Mucosa of descending colon (tissue), 3 donors: ENCODE results near the gene SPAG16. TPM values are rescaled to one million over a fixed set of nuclear protein-coding genes. Genes with fewer than 3 reads are reported as not detected.
"Not testable (repeated sequence)": the region's sequence is repeated elsewhere in the genome, so short reads cannot be mapped to it uniquely, and the experiment has no call there.

Experiments
- ATAC-seq: fragments of 200-7000 bp; cut with Tn5 transposase; one replicate; pipeline ENCODE4 v1.9.1; 2020; ENCODE audit warnings: mild to moderate bottlenecking, moderate library complexity
- DNase-seq, 3 donors: peaks; one replicate each; pipeline ENCODE4 v3.0.0-alpha.2; 2020
- H3K36me3 ChIP-seq: fragments of 200-600 bp; one replicate; pipeline ENCODE4 v1.8.0; 2021; ENCODE audit warnings: low read depth, mild to moderate bottlenecking
- H3K4me1 ChIP-seq: fragments of 200-600 bp; one replicate; pipeline ENCODE4 v1.8.0; 2021; ENCODE audit warnings: low read depth, mild to moderate bottlenecking
- H3K4me3 ChIP-seq: fragments of 200-600 bp; one replicate; pipeline ENCODE4 v1.8.0; 2021; ENCODE audit warnings: mild to moderate bottlenecking
- H3K9me3 ChIP-seq: fragments of 200-600 bp; one replicate; pipeline ENCODE4 v1.8.0; 2021; ENCODE audit warnings: mild to moderate bottlenecking
- intact Hi-C, 2 donors: fragments of 100-400 bp; cut with DNase I in 1 of 2; cut with micrococcal nuclease in 1 of 2; formaldehyde crosslinking; loops; one replicate each; pipeline versions ENCODE4 v1.11.0 to v1.11.1; 2022; cut with DNase I, micrococcal nuclease
- total RNA-seq, 3 donors: library from RNA; stranded (reverse); fragmentation: NEBNext Ultra II Directional in 2 of 3; extraction: Animal tissue kit (Norgen Biotek cat#: 25700) in 2 of 3; gene quantifications; one replicate each; pipeline versions ENCODE4 v1.2.1 to v1.2.4, GENCODE V29; 2021 to 2023
- TF ChIP-seq, protein P1 (sequence below): fragments of 200-600 bp; IDR thresholded peaks from one replicate; pipeline ENCODE4 v1.8.0; 2022; ENCODE audit warnings: antibody characterized with exemption, mild to moderate bottlenecking
- donor health status: DM: no; HTN: no; CAD: no; lungs with moderate emphysema.
- donor health status: DM: no; HTN: no; CAD: no.
- donor health status: DM: no; HTN: yes; CAD: no.

Gene SPAG16
- total RNA-seq, 3 donors from 2014 or later: 18.1 to 20.3 (median 18.5) TPM

DNA sequence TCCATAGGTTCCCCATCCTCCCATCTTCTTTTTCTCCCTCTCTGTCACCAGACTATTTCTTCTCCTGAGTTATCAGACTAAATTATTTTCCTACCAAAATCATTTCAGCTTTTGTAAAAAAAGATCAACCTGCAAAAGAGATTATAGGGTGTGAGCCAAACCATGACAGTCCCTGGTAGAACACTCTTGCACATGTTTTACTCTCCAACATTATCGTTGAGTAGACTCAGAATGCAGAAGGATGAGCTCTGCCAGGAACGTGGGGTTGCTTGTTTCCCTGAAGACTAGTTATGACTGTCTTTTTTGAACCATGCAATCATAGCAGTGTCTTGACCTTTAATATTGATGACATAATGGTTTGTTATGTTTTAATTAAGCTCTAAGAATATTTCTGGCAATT, 766.5 kb downstream of the SPAG16 start:
- TF ChIP-seq, protein P1, sequence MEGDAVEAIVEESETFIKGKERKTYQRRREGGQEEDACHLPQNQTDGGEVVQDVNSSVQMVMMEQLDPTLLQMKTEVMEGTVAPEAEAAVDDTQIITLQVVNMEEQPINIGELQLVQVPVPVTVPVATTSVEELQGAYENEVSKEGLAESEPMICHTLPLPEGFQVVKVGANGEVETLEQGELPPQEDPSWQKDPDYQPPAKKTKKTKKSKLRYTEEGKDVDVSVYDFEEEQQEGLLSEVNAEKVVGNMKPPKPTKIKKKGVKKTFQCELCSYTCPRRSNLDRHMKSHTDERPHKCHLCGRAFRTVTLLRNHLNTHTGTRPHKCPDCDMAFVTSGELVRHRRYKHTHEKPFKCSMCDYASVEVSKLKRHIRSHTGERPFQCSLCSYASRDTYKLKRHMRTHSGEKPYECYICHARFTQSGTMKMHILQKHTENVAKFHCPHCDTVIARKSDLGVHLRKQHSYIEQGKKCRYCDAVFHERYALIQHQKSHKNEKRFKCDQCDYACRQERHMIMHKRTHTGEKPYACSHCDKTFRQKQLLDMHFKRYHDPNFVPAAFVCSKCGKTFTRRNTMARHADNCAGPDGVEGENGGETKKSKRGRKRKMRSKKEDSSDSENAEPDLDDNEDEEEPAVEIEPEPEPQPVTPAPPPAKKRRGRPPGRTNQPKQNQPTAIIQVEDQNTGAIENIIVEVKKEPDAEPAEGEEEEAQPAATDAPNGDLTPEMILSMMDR: no peak
- peaks cover 8% of the 10 kb centered on the region for H3K9me3 ChIP-seq
- no peaks in the 10 kb centered on the region for H3K36me3 ChIP-seq
- intact Hi-C loops: no loop called here
- no peaks in the 10 kb centered on the region for H3K4me1 ChIP-seq
- DNase-seq (no peak), ATAC-seq (no peak)
- H3K4me3 ChIP-seq: no peak overlapping the region

DNA sequence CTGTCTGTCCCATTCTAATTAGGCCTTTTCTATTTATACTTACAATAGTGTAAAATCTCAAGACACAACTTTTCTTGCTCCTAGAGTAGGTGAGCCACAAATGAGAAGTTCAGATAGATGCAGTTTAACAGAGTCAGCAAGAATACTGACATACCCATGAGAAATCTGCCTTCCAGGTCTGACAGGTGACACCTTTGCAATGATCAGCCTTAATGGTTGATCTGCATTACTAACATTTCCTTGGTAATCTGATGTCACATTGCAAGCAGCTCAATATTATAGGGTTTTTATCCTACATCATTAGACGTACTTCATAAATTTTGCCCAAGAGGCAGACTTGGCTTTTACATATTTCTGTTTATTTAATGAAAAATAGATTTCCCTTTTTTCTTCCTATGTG, 767.3 kb downstream of the SPAG16 start:
- no peaks in the 10 kb centered on the region for H3K36me3 ChIP-seq
- H3K4me1 ChIP-seq: no peaks in the 10 kb centered on the region
- no peaks in the 10 kb centered on the region for H3K9me3 ChIP-seq
- DNase-seq: no peak
- intact Hi-C loops: no loop called here
- no peak for ATAC-seq
- TF ChIP-seq, protein P1: no peak
- H3K4me3 ChIP-seq: no peak overlapping the region

- TF ChIP-seq, protein P1: no peak
- intact Hi-C loops: no loop called here
- no peak for ATAC-seq
Observed at GRCh38 chr2:214052235-214052634, 768.0 kb downstream of the SPAG16 start.

GRCh38 chr2:214057986-214058385, 773.7 kb downstream of the SPAG16 start:
- DNase-seq (no peak), ATAC-seq (no peak)
- TF ChIP-seq, protein P1: no peak
- Histone ChIP-seq H3K9me3 (no peaks in the 10 kb centered on the region), H3K36me3 (no peaks in the 10 kb centered on the region), H3K4me1 (no peaks in the 10 kb centered on the region), H3K4me3 (no peak overlapping the region)
- intact Hi-C loops: no loop called here

More at GRCh38 chr2:214052235-214052634, 768.0 kb downstream of the SPAG16 start:
- DNase-seq: no peak
- no peaks in the 10 kb centered on the region for H3K9me3 ChIP-seq
- H3K4me1 ChIP-seq: no peaks in the 10 kb centered on the region
- no peak overlapping the region for H3K4me3 ChIP-seq
- H3K36me3 ChIP-seq: no peaks in the 10 kb centered on the region

GRCh38 chr2:214062279-214062678, 778.0 kb downstream of the SPAG16 start:
- ATAC-seq, H3K36me3 ChIP-seq, H3K9me3 ChIP-seq, intact Hi-C loops, H3K4me1 ChIP-seq, H3K4me3 ChIP-seq, DNase-seq: not testable (repeated sequence)

DNA sequence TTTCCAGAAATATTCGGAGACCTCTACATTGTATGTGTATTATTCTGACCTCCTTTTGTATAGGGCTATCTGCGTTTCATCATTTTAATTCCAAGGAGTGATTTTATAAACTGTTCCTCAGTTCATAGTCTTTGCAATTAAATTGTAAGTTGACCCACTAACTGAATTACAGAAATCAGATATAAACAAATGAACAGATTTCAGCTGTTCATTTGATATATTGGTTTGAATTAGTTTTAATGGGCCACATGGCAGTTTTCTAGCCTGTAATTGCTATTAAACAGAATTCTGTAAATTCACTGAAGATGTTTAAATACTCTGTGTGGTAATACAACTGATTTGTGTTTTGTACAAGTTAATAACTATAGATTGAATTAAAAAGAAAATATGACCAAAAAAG, 780.2 kb downstream of the SPAG16 start:
- intact Hi-C loops: no loop called here
- TF ChIP-seq, protein P1: no peak
- no peaks in the 10 kb centered on the region for H3K36me3 ChIP-seq
- H3K4me3 ChIP-seq: no peak overlapping the region
- H3K9me3 ChIP-seq: no peaks in the 10 kb centered on the region
- ATAC-seq (no peak), DNase-seq (no peak)
- H3K4me1 ChIP-seq: no peaks in the 10 kb centered on the region
